SK-N-MC (cell line): ENCODE measurements around the gene GRK3.
"Not testable (repeated sequence)": the region's sequence is repeated elsewhere in the genome, so short reads cannot be mapped to it uniquely, and the experiment has no call there.

ENCODE experiments used
- DNase-seq: peaks from one replicate; pipeline ENCODE4 v3.0.0-alpha.2; 2011; ENCODE audit warnings: low read depth, low spot score
- H3K27ac ChIP-seq: fragments of 200-600 bp; sonication (generic); 2 replicates; pipeline ENCODE4 v1.5.1; 2016; ENCODE audit warnings: mixed run types
- H3K36me3 ChIP-seq: fragments of 200-600 bp; sonication (generic); 2 replicates; pipeline ENCODE4 v1.6.1; 2017; ENCODE audit warnings: antibody characterized with exemption, low read length, mixed read lengths; ENCODE audit not compliant: insufficient read depth
- H3K4me3 ChIP-seq: fragments of 200-600 bp; sonication (generic); 2 replicates; pipeline ENCODE4 v1.5.1; 2016
- H3K9ac ChIP-seq: fragments of 200-600 bp; sonication (generic); 2 replicates; pipeline ENCODE4 v1.8.0; 2017; ENCODE audit warnings: mixed run types, mixed read lengths; ENCODE audit not compliant: insufficient read length
- H3K9me3 ChIP-seq: fragments of 200-600 bp; sonication (generic); 2 replicates; pipeline ENCODE4 v1.6.1; 2017; ENCODE audit warnings: low read depth, mild to moderate bottlenecking, antibody characterized with exemption, low read length, moderate library complexity, mixed read lengths
- EZH2 ChIP-seq: fragments of 200-600 bp; sonication (generic); IDR thresholded peaks from one replicate; pipeline ENCODE4 v1.6.1; 2017; ENCODE audit warnings: antibody characterized with exemption
- FOXP2 ChIP-seq: optimal IDR thresholded peaks from 2 replicates; pipeline ENCODE3; 2011; ENCODE audit warnings: mild to moderate bottlenecking, moderate library complexity; ENCODE audit not compliant: insufficient read depth; ENCODE audit errors: extremely low read length, control extremely low read depth
- POLR2AphosphoS5 ChIP-seq: IDR thresholded peaks from 2 replicates; pipeline ENCODE4 v1.6.1; 2012; ENCODE audit warnings: mild to moderate bottlenecking, low read depth, low read length, borderline replicate concordance

Gene GRK3

GRCh38 chr22:25621986-25622385 lies 57.5 kb downstream of the GRK3 start:
- H3K9ac ChIP-seq, result no peak overlapping the region
- H3K27ac ChIP-seq, result no peak overlapping the region
- no peaks in the 10 kb centered on the region for H3K36me3 ChIP-seq
- no peak for TF ChIP-seq EZH2
- no peak for DNase-seq
- no peaks in the 10 kb centered on the region for H3K9me3 ChIP-seq
- no peak overlapping the region for H3K4me3 ChIP-seq

GRCh38 chr22:25623310-25623734 lies 58.8 kb downstream of the GRK3 start:
- no peak overlapping the region for H3K27ac ChIP-seq
- H3K9ac ChIP-seq, result no peak overlapping the region
- H3K4me3 ChIP-seq, result no peak overlapping the region
- H3K36me3 ChIP-seq, result no peaks in the 10 kb centered on the region
- no peaks in the 10 kb centered on the region for H3K9me3 ChIP-seq
- TF ChIP-seq FOXP2, result no peak
- no peak for TF ChIP-seq POLR2AphosphoS5
- no peak for TF ChIP-seq EZH2
- DNase-seq, result no peak

- Histone ChIP-seq H3K36me3 (no peaks in the 10 kb centered on the region), H3K9me3 (no peaks in the 10 kb centered on the region), H3K27ac (no peak overlapping the region), H3K9ac (no peak overlapping the region), H3K4me3 (no peak overlapping the region)
- no peak for DNase-seq
- TF ChIP-seq FOXP2 (no peak), EZH2 (no peak)
These were observed 59.4 kb downstream of the GRK3 start for GRCh38 chr22:25623851-25624250.

GRCh38 chr22:25624476-25624875 lies 60.0 kb downstream of the GRK3 start:
- no peak overlapping the region for H3K4me3 ChIP-seq
- no peaks in the 10 kb centered on the region for H3K9me3 ChIP-seq
- H3K27ac ChIP-seq, result no peak overlapping the region
- H3K36me3 ChIP-seq, result no peaks in the 10 kb centered on the region
- no peak for DNase-seq
- H3K9ac ChIP-seq, result no peak overlapping the region
- TF ChIP-seq FOXP2 (no peak), POLR2AphosphoS5 (no peak), EZH2 (no peak)

GRCh38 chr22:25625747-25626623 lies 61.5 kb downstream of the GRK3 start:
- not testable (repeated sequence) for H3K27ac ChIP-seq, H3K9me3 ChIP-seq, H3K36me3 ChIP-seq, DNase-seq, H3K9ac ChIP-seq, H3K4me3 ChIP-seq

- Histone ChIP-seq H3K36me3 (no peaks in the 10 kb centered on the region), H3K27ac (no peak overlapping the region), H3K9me3 (no peaks in the 10 kb centered on the region), H3K4me3 (no peak overlapping the region), H3K9ac (no peak overlapping the region)
- DNase-seq, result no peak
- TF ChIP-seq FOXP2 (no peak), POLR2AphosphoS5 (no peak), EZH2 (no peak)
These were observed 62.1 kb downstream of the GRK3 start for GRCh38 chr22:25626624-25626990.

GRCh38 chr22:25627271-25627852 lies 62.9 kb downstream of the GRK3 start:
- Histone ChIP-seq H3K4me3 (no peak overlapping the region), H3K9ac (no peak overlapping the region), H3K27ac (no peak overlapping the region), H3K9me3 (no peaks in the 10 kb centered on the region), H3K36me3 (no peaks in the 10 kb centered on the region)
- TF ChIP-seq FOXP2 (no peak), POLR2AphosphoS5 (no peak), EZH2 (no peak)
- no peak for DNase-seq

GRCh38 chr22:25628494-25628893 lies 64.0 kb downstream of the GRK3 start:
- no peaks in the 10 kb centered on the region for H3K9me3 ChIP-seq
- H3K4me3 ChIP-seq, result no peak overlapping the region
- TF ChIP-seq POLR2AphosphoS5, result no peak
- no peak for TF ChIP-seq FOXP2
- no peak for TF ChIP-seq EZH2
- H3K36me3 ChIP-seq, result no peaks in the 10 kb centered on the region
- no peak for DNase-seq
- no peak overlapping the region for H3K9ac ChIP-seq
- no peak overlapping the region for H3K27ac ChIP-seq

- no peaks in the 10 kb centered on the region for H3K36me3 ChIP-seq
- DNase-seq, result no peak
- H3K9me3 ChIP-seq, result no peaks in the 10 kb centered on the region
- no peak overlapping the region for H3K4me3 ChIP-seq
- no peak overlapping the region for H3K9ac ChIP-seq
- H3K27ac ChIP-seq, result no peak overlapping the region
- no peak for TF ChIP-seq FOXP2
- no peak for TF ChIP-seq POLR2AphosphoS5
- no peak for TF ChIP-seq EZH2
These were observed 65.1 kb downstream of the GRK3 start for GRCh38 chr22:25629613-25630012.

- no peaks in the 10 kb centered on the region for H3K9me3 ChIP-seq
- no peak overlapping the region for H3K4me3 ChIP-seq
- H3K9ac ChIP-seq, result no peak overlapping the region
- H3K27ac ChIP-seq, result no peak overlapping the region
- no peaks in the 10 kb centered on the region for H3K36me3 ChIP-seq
- DNase-seq, result no peak
- TF ChIP-seq FOXP2 (no peak), EZH2 (no peak), POLR2AphosphoS5 (no peak)
These were observed 66.0 kb downstream of the GRK3 start for GRCh38 chr22:25630447-25630846.
